Hepatocyte (in vitro differentiated cells): ENCODE results near the gene BAZ2B. TPM values are rescaled to one million over a fixed set of nuclear protein-coding genes. Genes with fewer than 3 reads are reported as not detected.

ENCODE experiments used
- DNase-seq: peaks from one replicate; pipeline ENCODE4 v3.0.0-alpha.2; 2016; ENCODE audit warnings: low spot score
- H2AFZ ChIP-seq: fragments of 200-600 bp; sonication (generic); 2 replicates; pipeline ENCODE4 v1.6.0; 2016; ENCODE audit warnings: antibody characterized with exemption, mild to moderate bottlenecking
- H3K27ac ChIP-seq: fragments of 200-600 bp; sonication (generic); 2 replicates; pipeline ENCODE4 v1.5.1; 2016; ENCODE audit warnings: mild to moderate bottlenecking
- H3K27me3 ChIP-seq: fragments of 200-600 bp; sonication (generic); 2 replicates; pipeline ENCODE4 v1.6.1; 2016
- H3K36me3 ChIP-seq: fragments of 200-600 bp; sonication (generic); replicated peaks from 2 replicates; pipeline ENCODE4 v1.5.1; 2016; ENCODE audit warnings: low read depth; ENCODE audit not compliant: insufficient read depth
- H3K4me1 ChIP-seq: fragments of 200-600 bp; sonication (generic); 2 replicates; pipeline ENCODE4 v1.5.1; 2016; ENCODE audit warnings: mild to moderate bottlenecking, moderate library complexity; ENCODE audit not compliant: insufficient read depth
- H3K4me2 ChIP-seq: fragments of 200-600 bp; sonication (generic); 2 replicates; pipeline ENCODE4 v1.6.0; 2016
- H3K4me3 ChIP-seq: fragments of 200-600 bp; sonication (generic); 2 replicates; pipeline ENCODE4 v1.5.1; 2016; ENCODE audit warnings: mild to moderate bottlenecking
- H3K79me2 ChIP-seq: fragments of 200-600 bp; sonication (generic); 2 replicates; pipeline ENCODE4 v1.6.0; 2017; ENCODE audit warnings: mild to moderate bottlenecking
- H3K9me2 ChIP-seq: fragments of 200-600 bp; sonication (generic); replicated peaks from 2 replicates; pipeline ENCODE4 v1.6.0; 2017; ENCODE audit warnings: mild to moderate bottlenecking; ENCODE audit not compliant: insufficient read depth
- H3K9me3 ChIP-seq: fragments of 200-600 bp; sonication (generic); 2 replicates; pipeline ENCODE4 v1.5.1; 2016; ENCODE audit warnings: low read depth, mild to moderate bottlenecking
- H4K20me1 ChIP-seq: fragments of 200-600 bp; sonication (generic); 2 replicates; pipeline ENCODE4 v1.6.0; 2016; ENCODE audit warnings: mild to moderate bottlenecking; ENCODE audit not compliant: insufficient read depth, poor library complexity, severe bottlenecking
- EZH2 ChIP-seq: fragments of 200-600 bp; sonication (generic); IDR thresholded peaks from 2 replicates; pipeline ENCODE4 v1.6.1; 2016; ENCODE audit warnings: antibody characterized with exemption, mild to moderate bottlenecking, borderline replicate concordance
- EZH2phosphoT487 ChIP-seq: fragments of 200-600 bp; sonication (generic); IDR thresholded peaks from one replicate; pipeline ENCODE4 v1.6.1; 2018; ENCODE audit warnings: antibody characterized with exemption, mild to moderate bottlenecking, low read depth, moderate library complexity; ENCODE audit not compliant: unreplicated experiment, severe bottlenecking
- WGBS: methylation state at CpG from one replicate; pipeline ENCODE4 v1.1.6; 2016; ENCODE audit warnings: low lambda C conversion rate; ENCODE audit errors: missing lambda C conversion rate; 5-methylcytosine and 5-hydroxymethylcytosine counted together
- polyA plus RNA-seq: library from polyadenylated mRNA; unstranded; fragments of >200 nt; fragmentation: Nextera tagmentation; extraction: Ambion mirVana; gene quantifications from 2 replicates; pipeline ENCODE4 v1.2.1, GENCODE V29; 2016
- total RNA-seq: library from RNA; depleted of rRNA; stranded (reverse); fragments of >200 nt; gene quantifications from 2 replicates; pipeline ENCODE4 v1.2.3, GENCODE V29; 2014
- TF ChIP-seq, protein P1 (sequence below): fragments of 200-600 bp; sonication (generic); IDR thresholded peaks from 2 replicates; pipeline ENCODE4 v1.5.1; 2016; ENCODE audit warnings: antibody characterized with exemption, mild to moderate bottlenecking; ENCODE audit not compliant: poor library complexity

The BAZ2B gene
- total and polyA plus RNA-seq, 2 experiments from 2014 or later = 40.7 to 83.3 TPM

- H3K4me3 ChIP-seq = no peak overlapping the region
- H3K4me1 ChIP-seq = peaks cover 10% of the 10 kb centered on the region
- TF ChIP-seq, protein P1, sequence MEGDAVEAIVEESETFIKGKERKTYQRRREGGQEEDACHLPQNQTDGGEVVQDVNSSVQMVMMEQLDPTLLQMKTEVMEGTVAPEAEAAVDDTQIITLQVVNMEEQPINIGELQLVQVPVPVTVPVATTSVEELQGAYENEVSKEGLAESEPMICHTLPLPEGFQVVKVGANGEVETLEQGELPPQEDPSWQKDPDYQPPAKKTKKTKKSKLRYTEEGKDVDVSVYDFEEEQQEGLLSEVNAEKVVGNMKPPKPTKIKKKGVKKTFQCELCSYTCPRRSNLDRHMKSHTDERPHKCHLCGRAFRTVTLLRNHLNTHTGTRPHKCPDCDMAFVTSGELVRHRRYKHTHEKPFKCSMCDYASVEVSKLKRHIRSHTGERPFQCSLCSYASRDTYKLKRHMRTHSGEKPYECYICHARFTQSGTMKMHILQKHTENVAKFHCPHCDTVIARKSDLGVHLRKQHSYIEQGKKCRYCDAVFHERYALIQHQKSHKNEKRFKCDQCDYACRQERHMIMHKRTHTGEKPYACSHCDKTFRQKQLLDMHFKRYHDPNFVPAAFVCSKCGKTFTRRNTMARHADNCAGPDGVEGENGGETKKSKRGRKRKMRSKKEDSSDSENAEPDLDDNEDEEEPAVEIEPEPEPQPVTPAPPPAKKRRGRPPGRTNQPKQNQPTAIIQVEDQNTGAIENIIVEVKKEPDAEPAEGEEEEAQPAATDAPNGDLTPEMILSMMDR = no peak
- TF ChIP-seq EZH2 (no peak), EZH2phosphoT487 (no peak)
- H4K20me1 ChIP-seq = no peaks in the 10 kb centered on the region
- H3K79me2 ChIP-seq = peaks cover 27% of the 10 kb centered on the region
- peak overlapping the region; percentile 91 for H2AFZ ChIP-seq
- H3K4me2 ChIP-seq = peak overlapping the region; percentile 83
- DNase-seq = no peak
- H3K27me3 ChIP-seq = no peaks in the 10 kb centered on the region
- no peaks in the 10 kb centered on the region for H3K9me2 ChIP-seq
- H3K9me3 ChIP-seq = no peaks in the 10 kb centered on the region
- no peak overlapping the region for H3K27ac ChIP-seq
- H3K36me3 ChIP-seq = no peaks in the 10 kb centered on the region
Observed at GRCh38 chr2:159287733-159288132, 328.6 kb downstream of the BAZ2B start.

GRCh38 chr2:159286709-159287441 lies 329.5 kb downstream of the BAZ2B start:
- Histone ChIP-seq H3K9me3 (no peaks in the 10 kb centered on the region), H3K4me2 (peak overlapping the region; percentile 89), H3K4me3 (peak overlapping the region; percentile 31), H3K36me3 (no peaks in the 10 kb centered on the region), H3K9me2 (no peaks in the 10 kb centered on the region), H2AFZ (peak overlapping the region; percentile 91), H3K4me1 (peaks cover 10% of the 10 kb centered on the region), H3K27me3 (no peaks in the 10 kb centered on the region), H3K27ac (peak overlapping the region; percentile 87), H4K20me1 (no peaks in the 10 kb centered on the region), H3K79me2 (peaks cover 30% of the 10 kb centered on the region)
- DNase-seq = peak; percentile 100
- WGBS = 5% methylated on average over 36 of the region's 50 CpGs
- no peak for TF ChIP-seq EZH2
- TF ChIP-seq, protein P1 = no peak
- TF ChIP-seq EZH2phosphoT487 = no peak

GRCh38 chr2:159285929-159286708 lies 330.2 kb downstream of the BAZ2B start, which contains the start of gene WDSUB1:
Gene WDSUB1 (minus strand): TSS chr2:159286703. CDS start chr2:159283069, 3,634 bp downstream.
- DNase-seq = peak; percentile 86
- Histone ChIP-seq H3K4me1 (peaks cover 10% of the 10 kb centered on the region), H3K27ac (peak within 1 kb of the TSS; percentile 92), H3K9me2 (no peaks in the 10 kb centered on the region), H3K4me3 (peak within 1 kb of the TSS; percentile 62), H4K20me1 (no peaks in the 10 kb centered on the region), H3K4me2 (peak within 1 kb of the TSS; percentile 89), H3K9me3 (no peaks in the 10 kb centered on the region), H3K27me3 (no peaks in the 10 kb centered on the region), H3K79me2 (peaks cover 33% of the 10 kb centered on the region), H3K36me3 (no peaks in the 10 kb centered on the region), H2AFZ (peak within 1 kb of the TSS; percentile 91)
- TF ChIP-seq EZH2phosphoT487 = no peak
- TF ChIP-seq EZH2 = no peak
- TF ChIP-seq, protein P1 = no peak
- WGBS = under 1% methylated on average over 36 of the region's 64 CpGs
